GM19397 (cell line): Measurements from ENCODE around the gene ALS2.
"Not testable (repeated sequence)": the region's sequence is repeated elsewhere in the genome, so short reads cannot be mapped to it uniquely, and the experiment has no call there.

Source experiments
- ATAC-seq: cut with Tn5 transposase; IDR thresholded peaks from one replicate; pipeline ENCODE4 v1.9.1; 2021; ENCODE audit warnings: mild to moderate bottlenecking, moderate library complexity; ENCODE audit not compliant: unreplicated experiment

The ALS2 gene

DNA sequence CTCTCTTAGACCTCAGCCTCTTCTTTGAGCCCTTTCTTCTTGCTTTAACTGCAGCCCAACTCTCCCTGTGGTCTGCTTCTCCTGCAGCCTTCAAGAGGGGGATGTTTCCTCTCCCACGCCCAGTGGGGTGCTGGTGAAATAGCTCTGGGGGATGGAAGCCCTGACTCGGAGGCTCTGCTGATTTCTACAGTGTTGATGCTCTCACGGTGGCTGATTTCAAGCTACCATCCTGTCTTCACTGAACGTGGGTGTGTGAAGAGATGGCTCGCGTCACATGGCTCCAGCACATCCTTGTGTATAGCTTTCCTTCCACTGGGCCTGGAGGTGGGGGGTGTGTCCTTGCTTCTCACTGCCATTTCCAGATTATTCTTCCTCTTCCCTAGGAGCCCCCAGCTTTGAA is 102.3 kb downstream of the ALS2 start:
- ATAC-seq, result no peak

DNA sequence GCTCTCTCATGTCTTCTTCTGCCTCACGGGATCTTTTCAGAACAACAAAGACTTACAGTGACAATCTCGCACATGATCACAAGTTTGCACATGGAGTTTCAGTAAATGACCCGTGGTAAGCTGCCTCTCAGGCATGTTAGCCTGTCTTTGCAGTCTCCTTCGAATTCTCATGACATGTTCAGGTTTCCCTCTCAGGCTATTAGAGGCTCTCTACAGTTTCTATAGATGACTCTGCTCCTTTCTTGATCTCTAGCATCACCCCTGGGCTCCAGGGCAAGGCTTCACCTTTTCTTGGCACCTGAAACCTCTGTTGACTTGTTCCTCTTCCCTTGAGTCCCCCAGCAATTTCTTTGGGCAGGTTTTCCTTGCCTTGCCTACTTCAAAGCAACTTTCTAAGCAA is 105.3 kb downstream of the ALS2 start:
- ATAC-seq, result no peak

DNA sequence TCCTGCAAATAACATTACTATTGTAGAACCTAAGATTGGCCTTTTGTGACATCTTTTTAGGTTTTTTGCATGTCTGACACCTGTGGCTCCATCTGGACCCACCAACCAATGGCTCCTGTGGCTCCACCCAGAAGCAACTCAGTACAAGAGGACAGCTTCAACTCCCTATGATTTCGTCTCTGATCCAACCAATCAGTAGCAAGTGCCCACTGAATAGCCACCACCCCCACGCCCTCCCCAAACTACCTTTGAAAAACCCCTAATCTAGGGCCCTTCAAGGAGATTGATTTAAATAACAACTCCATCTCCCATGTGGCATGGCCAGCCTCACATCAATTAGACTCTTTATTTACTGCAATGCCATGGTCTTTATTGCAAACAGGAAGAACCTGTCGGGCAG is 105.9 kb downstream of the ALS2 start:
- ATAC-seq, result no peak

DNA sequence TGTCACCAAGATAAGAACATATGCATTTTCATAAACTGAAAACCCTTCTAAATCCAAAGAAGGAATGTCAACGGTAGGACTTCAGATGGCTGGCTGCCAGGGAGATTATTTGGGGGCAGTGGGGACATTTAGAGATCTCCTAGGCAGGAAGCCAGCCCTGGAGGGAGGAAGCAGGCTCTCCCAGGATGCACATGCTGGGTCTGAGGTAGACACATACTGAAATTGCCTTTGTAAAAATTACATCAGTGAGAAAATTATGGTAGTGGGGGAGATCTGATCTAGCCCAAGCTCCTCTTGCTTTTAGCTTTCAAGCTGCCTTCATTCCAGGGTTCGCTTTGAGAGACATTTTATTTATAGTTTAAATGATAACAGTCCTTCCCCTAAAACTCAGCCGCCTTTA is 106.4 kb downstream of the ALS2 start:
- no peak for ATAC-seq

DNA sequence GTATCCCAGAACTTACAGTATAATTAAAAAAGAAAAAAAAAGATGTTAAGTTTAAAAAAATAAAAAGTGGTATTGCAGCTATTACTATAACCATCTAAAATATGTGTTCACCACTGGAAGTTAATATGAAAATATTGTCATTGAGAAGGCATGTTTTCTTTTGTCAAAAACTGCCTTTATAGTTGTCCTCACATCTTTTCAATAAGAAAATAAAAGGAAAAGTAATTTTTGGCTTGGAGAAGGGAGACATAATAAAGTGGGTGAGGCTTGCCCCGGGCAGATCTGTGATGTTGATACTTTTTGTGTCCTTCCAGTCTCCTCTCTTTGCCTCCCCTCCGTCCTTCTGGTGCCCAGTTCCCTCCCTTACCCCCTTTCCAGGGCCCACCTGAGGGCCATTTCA is 107.2 kb downstream of the ALS2 start:
- no peak for ATAC-seq

DNA sequence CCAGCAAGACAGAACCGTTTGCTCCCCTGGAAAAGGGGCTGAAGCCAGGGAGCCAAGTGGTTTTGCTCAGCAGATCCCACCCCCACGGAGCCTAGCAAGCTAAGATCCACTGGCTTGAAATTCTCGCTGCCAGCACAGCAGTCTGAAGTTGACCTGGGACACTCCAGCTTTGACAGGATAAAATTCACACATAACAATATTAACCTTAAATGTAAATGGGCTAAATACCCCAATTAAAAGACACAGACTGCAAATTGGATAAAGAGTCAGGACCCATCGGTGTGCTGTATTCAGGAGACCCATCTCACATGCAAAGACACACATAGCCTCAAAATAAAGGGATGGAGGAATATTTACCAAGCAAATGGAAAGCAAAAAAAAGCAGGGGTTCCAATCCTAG is 109.5 kb downstream of the ALS2 start:
- ATAC-seq, result not testable (repeated sequence)

DNA sequence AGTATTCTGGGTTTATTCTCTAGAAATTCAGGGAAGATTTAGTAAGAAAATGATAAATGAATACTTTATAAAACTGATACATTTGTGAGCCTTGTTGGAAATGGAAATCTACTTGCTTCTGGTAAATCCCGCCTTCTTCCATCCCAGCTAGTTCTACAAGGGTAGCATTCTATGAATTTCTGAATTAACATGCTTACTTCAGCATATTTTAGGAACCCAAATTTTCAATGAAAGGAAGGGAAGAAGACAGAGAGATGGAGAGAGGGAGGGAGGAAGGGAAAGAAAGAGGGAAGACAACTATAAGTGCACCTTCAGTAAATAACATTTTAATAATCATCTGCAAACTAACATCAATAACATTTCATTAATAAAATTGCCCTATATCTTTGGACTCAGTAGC is 110.9 kb downstream of the ALS2 start:
- ATAC-seq, result no peak

DNA sequence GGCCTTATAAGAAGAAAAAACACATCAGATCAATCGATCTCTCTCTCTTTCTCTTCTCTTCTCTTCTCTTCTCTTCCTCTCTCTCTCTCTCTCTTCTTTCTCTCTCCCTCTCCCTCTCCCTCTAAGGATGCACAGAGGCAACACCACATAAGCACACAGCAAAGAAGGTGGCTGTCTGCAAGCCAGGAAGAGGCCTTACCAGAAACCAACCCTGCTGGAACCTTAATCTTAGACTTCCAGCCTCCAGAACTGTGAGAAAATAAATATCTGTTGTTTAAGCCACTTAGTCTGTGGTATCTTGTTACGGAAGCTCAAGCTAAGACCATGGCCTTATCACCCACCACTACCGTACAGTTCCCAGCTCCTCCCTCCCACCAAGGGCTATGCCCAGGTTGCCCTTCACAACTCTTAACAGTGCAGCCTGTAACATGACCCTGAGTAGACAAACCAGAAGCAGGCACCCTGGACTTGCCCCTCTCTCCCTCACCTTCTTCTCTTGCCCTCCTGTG is 112.3 kb downstream of the ALS2 start:
- ATAC-seq, result no peak

DNA sequence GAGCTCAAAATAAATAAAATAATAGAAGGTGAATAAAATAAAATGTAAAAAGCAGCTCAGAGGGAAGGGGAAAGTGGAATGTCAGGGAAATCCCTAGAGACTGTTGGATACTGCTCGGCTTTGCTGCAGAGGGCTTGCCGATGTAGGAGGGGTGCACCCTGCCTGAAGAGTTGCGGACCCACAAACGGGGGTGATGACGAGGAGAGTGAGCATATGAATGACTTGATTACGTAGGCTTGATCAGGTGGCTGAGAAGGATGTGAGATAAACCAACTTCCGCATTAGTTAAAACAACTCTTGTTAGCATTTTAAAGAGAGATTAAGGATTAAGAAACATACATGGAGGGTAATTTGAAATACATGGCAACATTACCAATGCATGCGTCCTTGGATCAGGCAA is 116.4 kb downstream of the ALS2 start:
- ATAC-seq, result no peak

DNA sequence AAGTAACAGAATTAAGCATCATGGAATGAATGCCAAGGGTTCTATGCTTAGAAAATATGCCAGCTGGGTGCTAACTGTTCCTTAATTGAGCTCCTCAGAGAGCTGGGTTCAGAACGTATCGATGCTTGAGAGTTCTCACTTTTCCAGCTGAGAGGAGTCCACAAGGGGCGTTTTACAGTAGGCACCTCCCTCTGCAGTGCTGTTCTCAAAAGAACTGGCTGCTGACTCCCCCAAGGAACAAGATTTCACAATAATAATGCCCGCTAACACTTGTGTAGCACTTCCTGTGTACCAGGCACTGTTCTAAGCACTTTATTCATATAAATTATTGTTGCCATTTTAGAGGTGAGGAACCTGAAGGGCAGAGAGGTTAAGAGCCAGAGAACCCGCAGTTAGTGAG is 119.4 kb downstream of the ALS2 start:
- no peak for ATAC-seq

DNA sequence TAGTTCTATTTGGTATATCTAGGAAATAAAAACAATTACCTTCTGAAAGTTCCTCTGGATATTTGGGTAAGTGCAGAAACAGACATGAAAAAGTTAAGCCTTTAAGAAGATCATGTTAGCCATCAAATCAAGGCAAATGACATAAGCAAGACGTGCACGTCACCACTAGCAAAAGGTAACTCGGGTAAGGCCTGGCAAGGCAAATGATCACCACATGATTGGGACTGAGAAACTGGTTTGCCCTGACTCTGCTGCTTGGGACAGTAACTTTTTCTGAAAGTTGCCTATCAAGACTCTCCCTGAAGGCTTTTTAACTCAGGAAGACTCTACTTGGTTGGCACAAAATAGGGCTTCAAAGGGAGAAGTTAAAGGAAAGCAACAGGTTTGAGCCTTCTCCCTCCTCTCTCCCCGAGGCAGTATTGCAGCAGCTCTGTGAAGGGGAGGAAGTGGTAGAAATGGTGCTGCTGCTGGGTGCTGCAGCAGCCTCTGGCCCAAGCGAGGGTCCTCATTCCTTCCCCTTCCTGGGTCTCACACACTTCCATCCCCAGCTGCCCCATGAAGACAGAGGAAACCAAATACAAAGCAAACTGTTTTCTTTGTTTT is 120.3 kb downstream of the ALS2 start:
- no peak for ATAC-seq

DNA sequence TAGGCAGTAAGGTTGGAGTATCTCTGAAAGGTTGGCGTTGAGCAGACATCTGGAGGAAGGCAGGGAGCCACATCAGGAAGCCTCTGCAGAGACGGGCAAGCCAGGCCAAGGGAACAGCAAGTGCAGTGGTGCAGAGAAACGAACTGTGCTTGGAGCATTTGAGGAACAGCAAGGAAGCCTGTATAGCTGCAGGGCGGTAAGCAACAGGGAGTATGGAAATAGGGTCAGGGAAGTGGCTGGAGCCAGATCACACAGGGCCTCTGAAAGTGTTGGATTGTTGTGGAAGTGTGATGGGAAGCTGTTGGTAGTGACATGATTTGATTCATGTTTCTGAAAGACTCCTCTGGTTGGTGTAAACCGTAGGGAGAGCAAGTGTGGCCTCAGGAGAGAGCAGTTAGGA is 124.0 kb downstream of the ALS2 start:
- ATAC-seq, result no peak

DNA sequence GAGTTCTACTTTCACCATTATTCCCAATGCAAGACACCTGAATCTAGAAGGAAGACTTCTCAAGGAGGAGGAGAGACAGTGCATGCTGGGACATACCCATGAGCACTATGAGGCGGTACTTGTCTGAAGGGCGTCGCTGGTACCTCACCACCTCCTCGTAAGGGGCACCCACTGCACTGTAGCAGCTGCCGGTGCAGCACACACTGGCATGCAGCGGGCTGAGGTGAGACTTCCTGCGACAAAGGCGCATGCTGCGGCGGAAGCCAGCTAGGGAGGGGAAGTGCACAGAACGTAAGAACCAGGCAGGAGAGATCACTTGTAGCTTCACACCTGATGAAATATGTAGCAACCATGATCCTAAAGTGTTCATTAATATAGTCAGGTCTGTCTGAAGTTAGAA is 124.6 kb downstream of the ALS2 start:
- ATAC-seq, result no peak

DNA sequence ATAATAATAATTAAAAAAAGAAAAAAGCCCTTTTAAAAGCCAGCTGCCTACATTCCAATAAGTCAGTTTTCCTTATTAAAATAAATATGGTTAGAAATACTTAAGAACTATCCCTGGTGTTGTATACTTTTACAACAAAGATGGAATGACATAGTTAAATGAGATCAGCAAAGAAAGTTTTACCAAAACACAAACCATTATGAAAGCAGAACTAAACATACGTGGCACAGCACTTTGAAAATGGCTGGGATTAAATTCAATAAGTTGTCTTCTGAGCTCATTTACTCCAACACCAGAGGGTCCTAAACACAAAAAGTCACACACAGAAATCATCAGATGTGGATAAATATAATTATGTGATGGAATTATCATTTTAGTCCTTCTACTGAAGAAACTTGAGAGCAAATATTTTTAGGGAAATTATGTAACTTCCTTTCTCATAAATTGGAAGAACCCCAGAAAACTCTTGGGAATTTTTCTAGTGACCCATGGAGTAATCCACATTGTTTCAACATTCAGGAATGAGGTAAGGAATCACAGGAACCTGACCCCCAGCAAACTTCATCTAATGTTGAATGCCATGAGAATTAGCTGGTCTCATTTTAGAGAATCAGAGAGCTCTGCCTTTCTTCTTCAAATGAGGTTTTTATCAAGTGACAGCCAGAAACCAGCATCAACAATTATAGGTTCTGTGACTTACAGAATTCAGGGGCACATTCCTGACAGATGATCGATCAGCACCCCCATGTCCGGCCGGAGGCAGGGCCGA is 125.9 kb downstream of the ALS2 start:
- no peak for ATAC-seq

DNA sequence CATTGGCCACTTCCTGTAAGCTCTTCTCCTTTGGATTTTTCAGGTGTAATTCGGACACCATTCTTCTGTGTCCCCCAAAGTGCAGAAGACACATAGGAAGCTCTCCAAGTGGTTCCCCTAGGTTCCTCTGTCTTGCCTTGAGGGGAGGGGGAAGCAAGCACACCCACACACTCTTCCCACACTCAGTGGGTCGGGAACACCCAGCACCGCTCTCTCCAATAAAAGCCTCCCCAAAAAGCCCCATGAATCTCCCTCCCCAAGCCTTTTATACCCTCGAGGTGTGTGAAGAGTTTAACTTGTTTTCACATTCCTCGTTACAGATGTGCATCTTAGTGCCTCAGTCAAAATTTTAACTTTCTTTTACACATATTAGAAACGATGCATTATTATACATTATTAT is 127.5 kb downstream of the ALS2 start:
- no peak for ATAC-seq
